Skin of body (tissue), 2 donors: ENCODE measurements around the gene ST8SIA1. TPM values are rescaled to one million over a fixed set of nuclear protein-coding genes. Genes with fewer than 3 reads are reported as not detected.
A peak's percentile ranks its signal among the peaks of the same experiment; 100 is the strongest.
"Not testable (repeated sequence)": the region's sequence is repeated elsewhere in the genome, so short reads cannot be mapped to it uniquely, and the experiment has no call there.

Source experiments
- DNase-seq: peaks from one replicate; lab custom pipeline; 2025; lab: John Stamatoyannopoulos, UW
- total RNA-seq: library from RNA; depleted of rRNA; stranded (reverse); fragments of >200 nt; gene quantifications from one replicate; pipeline ENCODE4 v1.2.3, GENCODE V29; 2014

Gene ST8SIA1
- 6.0 TPM for total RNA-seq

DNA sequence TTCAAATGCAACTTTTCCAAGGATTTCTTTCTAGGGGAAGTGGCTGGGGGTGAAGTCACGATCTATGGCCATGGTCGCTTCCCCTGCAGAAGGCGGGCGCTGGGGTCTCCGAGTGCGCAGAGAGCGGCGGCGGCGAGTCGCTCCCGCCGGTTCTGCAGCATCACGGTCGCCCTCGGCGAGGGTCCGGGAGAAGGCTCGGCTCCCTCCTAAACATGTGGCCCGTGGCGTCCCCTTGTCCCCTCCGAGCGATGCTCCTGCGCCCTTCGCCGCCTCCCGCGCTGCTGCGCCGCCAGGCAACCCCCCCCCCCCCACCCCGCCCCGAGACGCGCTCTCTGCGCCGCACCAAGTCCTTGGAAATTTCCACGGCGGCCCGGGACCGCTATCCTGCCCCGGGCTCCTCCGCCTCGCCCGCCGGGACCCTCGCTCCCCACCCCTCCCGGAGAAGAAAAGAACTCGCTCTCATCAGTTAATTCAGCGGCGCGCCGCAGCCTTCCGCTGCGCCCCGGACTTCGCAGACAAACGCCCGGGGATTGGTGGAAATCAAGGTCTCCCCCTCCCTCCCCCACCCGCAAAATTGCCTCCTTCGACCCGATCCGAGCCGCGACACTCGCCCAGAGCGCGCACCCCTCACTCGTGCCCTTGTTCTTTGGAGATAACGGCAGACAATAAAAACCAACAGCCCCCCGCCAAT, at the start of gene ST8SIA1:
Gene ST8SIA1, minus strand, starts transcription at position 298 of the 691 bp plus-strand sequence. CDS start 475 bp downstream, outside the sequence.
- DNase-seq, result no peak

GRCh38 chr12:22380031-22380430, 45.5 kb upstream of the ST8SIA1 start:
- DNase-seq, result no peak

DNA sequence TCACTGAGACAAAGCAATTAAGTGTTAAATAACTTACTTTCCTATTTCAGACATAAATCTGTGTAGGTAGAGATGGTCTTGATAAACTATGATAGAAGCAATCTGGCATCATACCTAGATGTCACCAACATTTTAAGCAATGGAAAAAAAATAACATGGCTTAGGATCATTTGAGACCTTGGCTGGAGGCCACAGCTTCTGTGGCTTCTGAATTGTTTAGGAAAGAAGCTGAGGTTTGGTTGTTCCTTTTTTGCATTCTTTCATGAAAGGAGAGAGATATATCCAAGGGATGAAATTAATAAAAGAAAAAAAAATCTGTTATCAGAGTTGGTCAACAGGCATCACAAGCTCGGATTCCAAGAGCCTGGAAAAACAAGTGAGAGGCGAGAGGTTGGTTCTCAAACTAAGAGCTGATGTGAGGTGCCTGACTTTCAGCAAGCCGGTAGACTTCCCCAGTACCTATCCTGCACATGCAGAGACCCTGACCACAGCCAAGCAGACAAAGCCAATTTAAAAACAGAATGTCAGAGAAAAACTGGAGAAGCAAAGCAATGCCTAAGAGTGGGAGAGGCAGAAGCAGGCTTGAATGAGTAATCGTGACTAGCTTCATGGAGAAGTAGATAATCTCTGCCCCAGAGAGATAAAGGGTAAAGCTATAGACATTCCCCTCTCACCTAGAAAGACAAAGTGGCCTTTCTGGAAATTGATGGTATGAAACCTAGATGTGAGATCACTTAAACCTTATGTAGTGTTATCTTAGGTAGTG, 43.4 kb upstream of the ST8SIA1 start:
- no peak for DNase-seq

DNA sequence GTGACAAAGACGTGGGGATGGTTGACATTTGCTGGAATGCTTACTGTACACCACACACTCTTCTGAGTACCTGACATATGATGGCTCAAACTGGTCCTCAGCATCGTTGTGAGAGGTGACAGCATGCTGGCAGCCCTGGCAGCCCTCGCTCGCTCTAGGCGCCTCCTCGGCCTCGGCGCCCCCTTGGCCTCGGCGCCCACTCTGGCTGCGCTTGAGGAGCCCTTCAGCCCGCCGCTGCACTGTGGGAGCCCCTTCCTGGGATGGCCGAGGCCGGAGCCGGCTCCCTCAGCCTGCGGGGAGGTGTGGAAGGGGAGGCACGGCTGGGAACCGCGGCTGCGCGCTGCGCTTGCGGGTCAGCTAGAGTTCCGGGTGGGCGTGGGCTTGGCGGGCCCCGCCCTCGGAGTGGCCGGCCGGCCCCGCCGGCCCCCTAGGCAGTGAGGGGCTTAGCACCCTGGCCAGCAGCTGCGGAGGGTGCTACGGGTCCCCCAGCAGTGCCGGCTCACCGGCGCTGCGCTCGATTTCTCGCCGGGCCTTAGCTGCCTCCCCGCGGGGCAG, 42.2 kb upstream of the ST8SIA1 start:
- not testable (repeated sequence) for DNase-seq

DNA sequence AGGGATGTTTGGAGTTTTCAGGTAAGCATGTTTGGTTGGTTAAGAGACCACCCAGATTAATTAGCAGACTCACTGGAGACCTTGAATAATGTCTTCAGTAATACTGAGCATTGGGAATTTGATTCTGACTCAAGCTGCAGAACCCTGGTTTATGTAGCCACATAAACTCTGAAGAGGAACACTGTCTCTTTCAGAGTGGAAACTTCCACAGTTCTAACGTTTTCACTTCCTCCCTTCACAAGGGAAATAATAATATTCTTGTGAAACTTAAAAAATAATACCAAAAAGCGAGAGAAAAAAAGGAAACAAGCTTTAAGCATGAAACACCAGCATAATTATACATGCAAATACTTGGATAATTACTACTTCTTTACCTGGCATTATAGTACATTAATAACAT, 40.0 kb upstream of the ST8SIA1 start:
- DNase-seq, result no peak

DNA sequence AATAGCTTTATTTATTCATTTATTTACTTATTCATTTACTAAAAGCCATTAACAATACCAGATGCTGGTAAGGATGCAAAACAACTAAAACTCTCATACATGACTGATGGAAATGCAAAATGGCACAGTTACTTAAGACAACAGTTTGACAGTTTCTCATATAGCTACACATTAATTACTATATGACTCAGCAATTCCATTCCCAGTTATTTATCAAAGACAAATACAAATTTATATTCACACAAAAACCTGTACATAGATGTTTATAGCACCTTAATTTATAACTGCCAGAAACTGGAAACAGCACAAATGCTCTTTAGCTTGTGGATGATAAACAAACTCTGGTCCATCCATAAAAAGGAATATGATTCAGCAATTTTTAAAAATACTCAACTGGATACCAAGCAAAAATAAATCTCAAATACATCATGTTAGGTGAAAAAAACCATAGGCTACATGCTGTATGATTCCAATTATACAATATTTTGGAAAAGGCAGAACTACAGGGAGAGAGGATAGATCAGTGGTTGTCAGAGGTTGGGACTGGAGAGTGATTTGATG, 37.9 kb upstream of the ST8SIA1 start:
- no peak for DNase-seq

- DNase-seq, result no peak
Observed at GRCh38 chr12:22366181-22366580, 31.7 kb upstream of the ST8SIA1 start.

- DNase-seq, result no peak
Observed at GRCh38 chr12:22361785-22362184, 27.3 kb upstream of the ST8SIA1 start.

GRCh38 chr12:22360774-22361173, 26.3 kb upstream of the ST8SIA1 start:
- DNase-seq, result no peak

DNA sequence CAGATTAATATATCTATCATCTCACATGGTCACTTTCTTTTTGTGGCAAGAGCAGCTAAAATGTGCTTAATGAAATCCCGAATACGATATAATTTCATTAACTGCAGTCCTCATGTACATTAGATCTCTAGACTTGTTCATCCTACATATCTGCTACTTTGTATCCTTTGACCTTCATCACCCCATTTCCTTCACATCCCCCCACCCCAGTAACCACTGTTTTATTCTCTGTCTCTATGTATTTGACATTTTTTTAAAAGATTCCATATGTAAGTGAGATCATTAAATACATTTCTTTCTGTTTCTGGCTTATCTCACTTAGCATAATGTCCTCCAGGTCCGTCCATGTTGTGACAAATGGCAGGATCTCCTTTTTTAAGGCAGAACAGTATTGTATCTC, 23.0 kb upstream of the ST8SIA1 start:
- DNase-seq, result no peak

- DNase-seq, result no peak
Observed at GRCh38 chr12:22356231-22356630, 21.7 kb upstream of the ST8SIA1 start.

- no peak for DNase-seq
Observed at GRCh38 chr12:22355011-22355580, 20.6 kb upstream of the ST8SIA1 start.

DNA sequence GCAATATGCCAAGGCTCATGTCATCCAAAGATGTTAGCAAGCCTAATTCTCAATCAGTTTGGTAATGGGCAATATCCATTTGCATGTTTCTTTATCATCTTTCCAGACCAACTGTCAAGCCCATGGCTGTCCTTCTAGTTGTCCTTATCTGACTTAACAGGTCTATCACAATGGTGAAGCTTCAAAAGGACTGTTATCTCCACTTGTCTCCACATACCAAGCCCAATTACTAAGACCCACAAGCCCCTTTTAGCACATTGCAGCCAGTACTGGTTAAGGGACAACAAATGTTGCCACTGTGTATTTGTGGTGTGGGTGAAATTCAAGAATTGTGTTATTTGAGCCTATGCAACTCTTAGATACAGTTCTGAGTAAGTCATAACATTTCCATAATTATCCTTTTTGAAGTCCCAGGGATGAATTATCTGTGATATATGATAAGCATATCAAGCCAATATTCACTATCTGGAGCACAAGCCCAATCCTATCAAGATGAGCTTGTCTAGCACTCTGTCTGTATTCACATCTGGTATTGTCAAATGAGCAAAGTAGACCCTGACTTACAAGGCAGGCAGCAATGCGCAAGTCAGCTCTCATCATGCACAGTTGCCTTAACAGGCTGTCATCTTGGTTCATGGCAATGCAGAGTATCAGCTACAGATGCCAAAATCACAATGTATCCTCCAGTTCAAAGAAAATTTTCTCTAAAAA, 19.3 kb upstream of the ST8SIA1 start:
- no peak for DNase-seq

- no peak for DNase-seq
Observed at GRCh38 chr12:22350886-22351285, 16.4 kb upstream of the ST8SIA1 start.

GRCh38 chr12:22348208-22348607, 13.7 kb upstream of the ST8SIA1 start:
- no peak for DNase-seq

- no peak for DNase-seq
Observed at GRCh38 chr12:22340143-22340542, 5.6 kb upstream of the ST8SIA1 start.

- DNase-seq, result no peak
Observed at GRCh38 chr12:22339691-22340090, 5.2 kb upstream of the ST8SIA1 start.

GRCh38 chr12:22335794-22336166, 1.3 kb upstream of the ST8SIA1 start:
- DNase-seq, result peak; percentile 75

- DNase-seq, result no peak
Observed at GRCh38 chr12:22333713-22334409, 646 bp downstream of the ST8SIA1 start.

- DNase-seq, result no peak
Observed at GRCh38 chr12:22333186-22333712, 1.3 kb downstream of the ST8SIA1 start.
